Thymus (tissue), 11 donors: ENCODE data around the gene CPED1. TPM values are rescaled to one million over a fixed set of nuclear protein-coding genes. Genes with fewer than 3 reads are reported as not detected.

Experiments used
- DNase-seq, 9 donors: peaks; one replicate each; pipeline ENCODE4 v3.0.0-alpha.2; 2013; ENCODE audit warnings: low spot score in 9 of 9, low read depth in 6 of 9, missing footprints in 1 of 9
- H3K27ac ChIP-seq, 2 donors: one replicate each; pipeline ENCODE4 v1.5.1; 2013; ENCODE audit warnings: control low read depth in 1 of 2, low read depth in 1 of 2, low read length in 1 of 2, mild to moderate bottlenecking in 1 of 2, moderate library complexity in 1 of 2
- H3K27me3 ChIP-seq, 2 donors: one replicate each; pipeline ENCODE4 v1.5.1; 2013; ENCODE audit warnings: low read length in 1 of 2; ENCODE audit not compliant: control insufficient read depth in 2 of 2, insufficient read depth in 1 of 2
- H3K36me3 ChIP-seq, 2 donors: one replicate each; pipeline ENCODE4 v1.5.1; 2013; ENCODE audit warnings: low read length in 1 of 2, mild to moderate bottlenecking in 1 of 2, moderate library complexity in 1 of 2; ENCODE audit not compliant: control insufficient read depth in 2 of 2, insufficient read depth in 2 of 2
- H3K4me1 ChIP-seq, 2 donors: one replicate each; pipeline ENCODE4 v1.5.1; 2013; ENCODE audit warnings: low read length in 2 of 2; ENCODE audit not compliant: control insufficient read depth in 2 of 2, insufficient read depth in 2 of 2
- H3K4me3 ChIP-seq, 2 donors: one replicate each; pipeline ENCODE4 v1.5.1; 2013; ENCODE audit warnings: low read length in 2 of 2, control low read depth in 1 of 2, mild to moderate bottlenecking in 1 of 2
- H3K9me3 ChIP-seq, 2 donors: one replicate each; pipeline ENCODE4 v1.5.1; 2013; ENCODE audit warnings: low read length in 1 of 2, mild to moderate bottlenecking in 1 of 2; ENCODE audit not compliant: control insufficient read depth in 2 of 2, insufficient read depth in 1 of 2
- WGBS: extraction: QIAGEN DNeasy Blood & Tissue Kit; methylation state at CpG from one replicate; pipeline ENCODE4 v1.1.7; 2013; 5-methylcytosine and 5-hydroxymethylcytosine counted together
- polyA plus RNA-seq: library from polyadenylated mRNA; stranded (reverse); fragments of 200-250 nt; gene quantifications from one replicate; pipeline ENCODE4 v1.2.3, GENCODE V29; 2013
- total RNA-seq: library from RNA; stranded (reverse); fragments of 120-200 nt; gene quantifications from one replicate; pipeline ENCODE4 v1.2.4, GENCODE V29; 2013
- donor health status: healthy.

CPED1 gene
- total and polyA plus RNA-seq, 2 donors: 1.9 to 2.2 TPM

- Histone ChIP-seq H3K27ac (no peak overlapping the region), H3K9me3 (no peaks in the 10 kb centered on the region), H3K4me1 (no peaks in the 10 kb centered on the region), H3K27me3 (no peaks in the 10 kb centered on the region), H3K4me3 (no peak overlapping the region), H3K36me3 (no peaks in the 10 kb centered on the region)
- DNase-seq: no peak
- 95% methylated on average over 4 of the region's 4 CpGs for WGBS
Observed at GRCh38 chr7:121005996-121006584, 17.6 kb downstream of the CPED1 start.

GRCh38 chr7:121006711-121007315, 18.3 kb downstream of the CPED1 start:
- no peak for DNase-seq
- 92% methylated on average over 6 of the region's 6 CpGs for WGBS
- Histone ChIP-seq H3K36me3 (no peaks in the 10 kb centered on the region), H3K9me3 (no peaks in the 10 kb centered on the region), H3K4me3 (no peak overlapping the region), H3K4me1 (no peaks in the 10 kb centered on the region), H3K27me3 (no peaks in the 10 kb centered on the region), H3K27ac (no peak overlapping the region)

DNA sequence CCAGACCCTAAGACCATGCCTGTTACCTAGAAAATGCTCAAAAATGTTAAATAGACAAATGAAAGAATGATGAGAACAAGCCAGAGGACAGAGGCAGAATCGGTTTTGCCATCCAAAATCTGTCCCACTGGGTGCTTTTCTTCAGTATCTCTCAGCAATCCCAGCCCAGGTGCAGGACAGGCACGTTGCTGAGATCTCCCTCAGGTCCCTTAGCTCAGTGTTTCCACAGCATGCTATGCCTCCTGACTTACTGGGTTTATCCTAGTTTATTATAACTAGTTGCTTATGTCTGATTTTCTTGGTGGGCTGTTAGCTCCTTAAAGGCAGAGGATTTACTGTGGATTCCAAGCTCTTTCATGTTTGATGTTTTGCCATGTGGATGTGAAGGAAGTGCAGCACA, 20.3 kb downstream of the CPED1 start:
- no peaks in the 10 kb centered on the region for H3K9me3 ChIP-seq
- no peaks in the 10 kb centered on the region for H3K27me3 ChIP-seq
- no peak overlapping the region for H3K4me3 ChIP-seq
- no peaks in the 10 kb centered on the region for H3K4me1 ChIP-seq
- no peak for DNase-seq
- H3K27ac ChIP-seq: no peak overlapping the region
- 86% methylated on average over 2 of the region's 2 CpGs for WGBS
- H3K36me3 ChIP-seq: no peaks in the 10 kb centered on the region

DNA sequence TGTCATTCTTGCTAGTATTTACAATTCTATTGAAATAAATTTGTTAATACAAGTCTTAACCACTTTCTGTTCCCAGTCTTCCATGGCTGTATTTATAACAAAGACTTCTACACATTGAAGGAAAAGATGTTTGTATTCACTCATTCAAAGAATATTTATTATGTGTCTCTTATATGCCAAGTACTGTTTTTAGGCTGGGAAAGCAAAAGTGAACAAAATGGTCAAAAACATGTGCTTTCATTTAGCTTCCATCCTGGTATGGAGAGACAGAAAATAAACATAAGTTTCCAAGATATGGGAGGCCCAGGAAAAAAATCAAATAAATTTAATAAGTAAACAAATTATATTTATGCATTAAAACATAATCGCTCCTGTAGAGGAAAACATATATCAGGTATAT, 22.9 kb downstream of the CPED1 start:
- H3K4me3 ChIP-seq: no peak overlapping the region
- no peaks in the 10 kb centered on the region for H3K27me3 ChIP-seq
- H3K36me3 ChIP-seq: no peaks in the 10 kb centered on the region
- H3K4me1 ChIP-seq: no peaks in the 10 kb centered on the region
- no peaks in the 10 kb centered on the region for H3K9me3 ChIP-seq
- no peak overlapping the region for H3K27ac ChIP-seq
- WGBS: 97% methylated on average over 1 of the region's 1 CpG
- DNase-seq: no peak

- WGBS: 95% methylated on average over 6 of the region's 6 CpGs
- DNase-seq: no peak
- no peaks in the 10 kb centered on the region for H3K27me3 ChIP-seq
- H3K4me1 ChIP-seq: no peaks in the 10 kb centered on the region
- H3K9me3 ChIP-seq: no peaks in the 10 kb centered on the region
- H3K27ac ChIP-seq: no peak overlapping the region
- no peaks in the 10 kb centered on the region for H3K36me3 ChIP-seq
- no peak overlapping the region for H3K4me3 ChIP-seq
Observed at GRCh38 chr7:121012170-121012874, 23.8 kb downstream of the CPED1 start.

- Histone ChIP-seq H3K4me1 (no peaks in the 10 kb centered on the region), H3K27me3 (no peaks in the 10 kb centered on the region), H3K27ac (no peak overlapping the region), H3K4me3 (no peak overlapping the region), H3K9me3 (no peaks in the 10 kb centered on the region), H3K36me3 (no peaks in the 10 kb centered on the region)
- no peak for DNase-seq
- 90% methylated on average over 2 of the region's 2 CpGs for WGBS
Observed at GRCh38 chr7:121012919-121013318, 24.4 kb downstream of the CPED1 start.

DNA sequence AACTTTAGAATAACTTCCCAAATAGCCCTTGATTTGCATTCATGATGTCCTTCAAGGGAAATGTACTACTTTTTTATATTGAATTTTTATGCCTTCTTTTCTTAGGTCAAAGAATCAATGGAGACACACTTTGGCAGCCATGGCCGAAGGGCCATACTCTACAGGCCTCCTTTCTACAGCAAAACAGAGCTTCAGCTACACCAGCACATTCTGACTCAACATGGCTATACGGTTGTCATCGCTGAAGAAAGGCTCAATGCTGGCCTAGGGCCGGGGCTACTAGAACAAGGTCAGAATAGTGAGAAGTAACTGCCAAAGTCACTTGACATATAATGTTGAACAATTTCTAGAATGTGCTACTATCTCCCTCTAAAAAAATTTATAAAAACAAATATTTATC, 27.0 kb downstream of the CPED1 start:
- no peak overlapping the region for H3K4me3 ChIP-seq
- WGBS: 97% methylated on average over 4 of the region's 4 CpGs
- H3K27me3 ChIP-seq: no peaks in the 10 kb centered on the region
- no peak for DNase-seq
- no peaks in the 10 kb centered on the region for H3K9me3 ChIP-seq
- no peak overlapping the region for H3K27ac ChIP-seq
- H3K36me3 ChIP-seq: no peaks in the 10 kb centered on the region
- H3K4me1 ChIP-seq: no peaks in the 10 kb centered on the region

DNA sequence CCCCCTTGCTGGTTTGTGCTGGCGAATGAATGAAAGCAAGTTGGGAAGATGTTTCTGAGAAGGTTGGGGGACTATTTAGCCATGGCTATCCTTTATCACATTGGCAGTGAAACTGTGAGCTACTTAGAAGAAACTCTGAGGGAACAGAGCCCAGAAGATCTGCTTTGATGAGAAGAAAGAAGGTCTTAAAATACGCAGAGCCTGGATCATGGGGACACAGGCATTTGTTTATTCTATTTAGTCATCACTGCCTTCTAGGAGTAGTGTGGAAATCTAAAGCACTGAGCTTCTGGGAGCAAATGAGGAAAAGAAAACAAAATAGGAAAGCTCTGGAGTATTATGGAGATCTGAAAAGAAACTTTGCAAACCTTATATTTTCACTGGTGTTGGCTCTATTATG, 28.5 kb downstream of the CPED1 start:
- Histone ChIP-seq H3K9me3 (no peaks in the 10 kb centered on the region), H3K27ac (no peak overlapping the region), H3K4me1 (no peaks in the 10 kb centered on the region), H3K36me3 (no peaks in the 10 kb centered on the region), H3K4me3 (no peak overlapping the region), H3K27me3 (no peaks in the 10 kb centered on the region)
- no peak for DNase-seq
- 98% methylated on average over 2 of the region's 2 CpGs for WGBS

DNA sequence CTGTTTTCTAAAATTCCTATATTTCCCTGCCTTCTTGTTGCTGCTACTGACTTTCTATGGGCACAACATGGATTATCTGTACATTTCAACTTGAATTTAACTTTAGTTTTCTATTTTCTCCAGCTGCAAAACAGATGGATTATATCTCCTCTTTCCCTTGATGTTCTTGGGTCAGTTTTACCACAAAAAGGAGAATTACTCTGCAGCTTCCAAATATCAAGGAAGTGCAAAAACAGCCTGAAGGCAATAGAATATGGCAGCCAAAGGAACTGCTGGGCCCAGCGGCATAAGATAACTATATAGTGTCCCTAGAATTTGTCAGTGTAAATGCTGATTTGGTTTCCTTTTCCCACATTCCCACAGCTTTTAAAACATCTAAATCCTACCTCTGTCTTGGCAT, 29.1 kb downstream of the CPED1 start:
- 100% methylated on average over 1 of the region's 1 CpG for WGBS
- no peaks in the 10 kb centered on the region for H3K9me3 ChIP-seq
- no peak overlapping the region for H3K4me3 ChIP-seq
- no peaks in the 10 kb centered on the region for H3K27me3 ChIP-seq
- H3K27ac ChIP-seq: no peak overlapping the region
- H3K4me1 ChIP-seq: no peaks in the 10 kb centered on the region
- no peaks in the 10 kb centered on the region for H3K36me3 ChIP-seq
- no peak for DNase-seq
